ENCODE results near the gene CERS3.

- TF ChIP-seq POLR2A (IDR thresholded peaks at IDR 0.05) = no peak
- TF ChIP-seq CTCF (IDR thresholded peaks at IDR 0.05) = no peak
Measured at GRCh38 chr15:100516643-100517512, 11.9 kb downstream of the CERS3 start.

Measured in thyroid gland (tissue), 4 donors.